Measurements from ENCODE around the gene NR3C1. TPM values are rescaled to one million over a fixed set of nuclear protein-coding genes. Genes with fewer than 3 reads are reported as not detected.

NR3C1 gene
- total RNA-seq, 2 experiments from 2014 or later: 54.9 to 55.5 TPM

DNA sequence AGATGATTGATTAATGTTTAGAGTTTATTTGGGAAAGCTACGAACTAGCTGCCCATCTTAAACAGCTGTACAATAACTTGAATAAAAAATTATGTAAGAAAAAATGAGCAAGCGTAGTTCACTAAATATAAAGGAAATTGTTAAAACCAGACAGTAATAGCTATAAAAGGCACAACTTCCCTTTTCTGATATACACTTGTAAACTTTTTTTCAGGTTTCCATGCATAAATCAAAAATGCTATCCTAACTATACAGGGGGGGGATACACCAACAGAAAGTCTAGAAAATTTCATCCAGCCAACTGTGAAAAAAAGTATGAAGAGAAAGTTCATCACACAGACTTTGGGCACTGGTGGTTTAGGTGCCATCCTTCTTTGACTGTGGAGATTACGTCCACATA lies 122.3 kb downstream of the NR3C1 start:
- ATAC-seq (no peak), DNase-seq (no peak)
- Mint-ChIP-seq H3K4me3 (no peak overlapping the region), H3K4me1 (ENCODE audit: low read depth) (peaks cover 1% of the 10 kb centered on the region), H3K9me3 (ENCODE audit: insufficient read depth) (peaks cover 7% of the 10 kb centered on the region), H3K27ac (no peak overlapping the region), H3K36me3 (ENCODE audit: low read depth) (peaks cover 56% of the 10 kb centered on the region), H3K27me3 (ENCODE audit: low read depth) (no peaks in the 10 kb centered on the region)
- ChIA-PET POLR2A (no interaction called here), CTCF (interaction anchor here (1.0 to 2.3 kb wide), 3 partner anchors 10 to 279 kb away, joined by 3 to 8 read pairs (median 4); no protein-coding TSS in a partner anchor)

- Mint-ChIP-seq H3K9me3 (ENCODE audit: insufficient read depth) (no peaks in the 10 kb centered on the region), H3K27me3 (ENCODE audit: low read depth) (no peaks in the 10 kb centered on the region), H3K36me3 (ENCODE audit: low read depth) (peaks cover 55% of the 10 kb centered on the region), H3K4me1 (ENCODE audit: low read depth) (peaks cover 10% of the 10 kb centered on the region), H3K4me3 (no peak overlapping the region), H3K27ac (no peak overlapping the region)
- ATAC-seq (no peak), DNase-seq (no peak)
- ChIA-PET CTCF (interaction anchor here (2.3 kb wide), 1 partner anchor 11 kb away, joined by 8 read pairs; no protein-coding TSS in a partner anchor), POLR2A (interaction anchor here (1.1 kb wide), 1 partner anchor 123 kb away, joined by 3 read pairs; no protein-coding TSS in a partner anchor)
Measured at GRCh38 chr5:143279698-143280097, 123.8 kb downstream of the NR3C1 start.

- no peaks in the 10 kb centered on the region for H3K27me3 Mint-ChIP-seq (ENCODE audit: low read depth)
- CTCF ChIA-PET: no interaction called here
Measured at GRCh38 chr5:143277536-143277935, 126.0 kb downstream of the NR3C1 start.

GRCh38 chr5:143275512-143276363 lies 127.7 kb downstream of the NR3C1 start:
- Mint-ChIP-seq H3K36me3 (ENCODE audit: low read depth) (peaks cover 28% of the 10 kb centered on the region), H3K9me3 (ENCODE audit: insufficient read depth) (no peaks in the 10 kb centered on the region), H3K4me1 (ENCODE audit: low read depth) (peaks cover 10% of the 10 kb centered on the region), H3K27ac (no peak overlapping the region), H3K27me3 (ENCODE audit: low read depth) (no peaks in the 10 kb centered on the region), H3K4me3 (no peak overlapping the region)
- ATAC-seq (no peak), DNase-seq (no peak)
- ChIA-PET CTCF (no interaction called here), POLR2A (no interaction called here)

More at GRCh38 chr5:143277536-143277935, 126.0 kb downstream of the NR3C1 start:
- ATAC-seq: no peak
- H3K36me3 Mint-ChIP-seq (ENCODE audit: low read depth): peaks cover 37% of the 10 kb centered on the region
- POLR2A ChIA-PET: no interaction called here
- H3K9me3 Mint-ChIP-seq (ENCODE audit: insufficient read depth): no peaks in the 10 kb centered on the region
- no peak overlapping the region for H3K4me3 Mint-ChIP-seq
- DNase-seq: no peak
- H3K27ac Mint-ChIP-seq: no peak overlapping the region
- peaks cover 10% of the 10 kb centered on the region for H3K4me1 Mint-ChIP-seq (ENCODE audit: low read depth)

GRCh38 chr5:143274952-143275351 lies 128.5 kb downstream of the NR3C1 start:
- no peak overlapping the region for H3K4me3 Mint-ChIP-seq
- ATAC-seq (no peak), DNase-seq (no peak)
- ChIA-PET CTCF (no interaction called here), POLR2A (no interaction called here)
- H3K27me3 Mint-ChIP-seq (ENCODE audit: low read depth): no peaks in the 10 kb centered on the region
- peaks cover 10% of the 10 kb centered on the region for H3K4me1 Mint-ChIP-seq (ENCODE audit: low read depth)
- H3K36me3 Mint-ChIP-seq (ENCODE audit: low read depth): peaks cover 23% of the 10 kb centered on the region
- no peak overlapping the region for H3K27ac Mint-ChIP-seq
- H3K9me3 Mint-ChIP-seq (ENCODE audit: insufficient read depth): peaks cover 3% of the 10 kb centered on the region

GRCh38 chr5:143271431-143271830 lies 132.1 kb downstream of the NR3C1 start:
- Mint-ChIP-seq H3K9me3 (ENCODE audit: insufficient read depth) (peaks cover 14% of the 10 kb centered on the region), H3K36me3 (ENCODE audit: low read depth) (peaks cover 9% of the 10 kb centered on the region), H3K27ac (no peak overlapping the region), H3K4me3 (no peak overlapping the region), H3K27me3 (ENCODE audit: low read depth) (no peaks in the 10 kb centered on the region), H3K4me1 (ENCODE audit: low read depth) (peaks cover 10% of the 10 kb centered on the region)
- no peak for DNase-seq
- CTCF ChIA-PET: interaction anchor here (1.0 kb wide), 1 partner anchor 10 kb away, joined by 4 read pairs; no protein-coding TSS in a partner anchor
- no peak for ATAC-seq
- POLR2A ChIA-PET: no interaction called here

GRCh38 chr5:143268388-143268787 lies 135.1 kb downstream of the NR3C1 start:
- CTCF ChIA-PET: no interaction called here
- Mint-ChIP-seq H3K27me3 (ENCODE audit: low read depth) (no peaks in the 10 kb centered on the region), H3K4me1 (ENCODE audit: low read depth) (no peaks in the 10 kb centered on the region), H3K4me3 (no peak overlapping the region), H3K9me3 (ENCODE audit: insufficient read depth) (peaks cover 18% of the 10 kb centered on the region), H3K27ac (no peak overlapping the region), H3K36me3 (ENCODE audit: low read depth) (peaks cover 1% of the 10 kb centered on the region)
- DNase-seq: no peak
- POLR2A ChIA-PET: no interaction called here
- no peak for ATAC-seq

DNA sequence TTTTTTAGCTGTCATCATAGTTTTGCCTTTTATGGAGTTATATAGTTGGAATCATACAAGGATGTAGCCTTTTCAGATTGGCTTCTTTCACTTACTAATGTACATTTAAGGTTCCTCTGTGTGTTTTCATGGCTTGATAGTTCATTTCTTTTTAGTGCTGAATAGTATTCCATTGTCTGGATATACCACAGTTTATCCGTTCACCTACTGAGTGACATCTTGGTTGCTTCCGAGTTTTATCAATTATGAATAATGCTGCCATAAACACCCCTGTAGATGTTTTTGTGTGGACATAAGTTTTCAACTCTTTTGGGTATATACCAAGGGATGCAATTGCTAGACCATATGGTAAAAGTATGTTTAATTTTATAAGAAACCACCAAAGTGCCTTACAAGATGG lies 136.3 kb downstream of the NR3C1 start:
- ATAC-seq (no peak), DNase-seq (no peak)
- Mint-ChIP-seq H3K27ac (no peak overlapping the region), H3K4me1 (ENCODE audit: low read depth) (no peaks in the 10 kb centered on the region), H3K27me3 (ENCODE audit: low read depth) (no peaks in the 10 kb centered on the region), H3K9me3 (ENCODE audit: insufficient read depth) (peaks cover 18% of the 10 kb centered on the region), H3K4me3 (no peak overlapping the region), H3K36me3 (ENCODE audit: low read depth) (peaks cover 1% of the 10 kb centered on the region)
- CTCF ChIA-PET: no interaction called here
- POLR2A ChIA-PET: no interaction called here

DNA sequence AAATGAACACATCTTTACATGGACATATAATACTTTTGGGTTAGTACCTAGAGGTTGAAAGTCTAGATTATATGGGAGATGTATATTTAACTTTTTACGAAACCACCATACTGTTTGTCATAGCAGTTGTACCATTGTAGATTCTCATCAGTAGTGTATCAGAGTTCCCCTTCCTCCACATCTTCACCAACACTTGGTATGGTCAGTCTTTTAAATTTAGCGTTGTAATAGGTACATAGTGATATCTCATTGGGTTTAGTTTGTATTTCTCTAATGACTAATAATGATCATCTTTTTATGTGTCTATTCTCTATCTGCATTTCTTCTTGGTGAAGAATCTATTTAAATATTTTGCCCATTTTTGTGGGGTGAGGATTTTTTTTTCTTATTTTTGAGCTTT lies 137.5 kb downstream of the NR3C1 start:
- POLR2A ChIA-PET: no interaction called here
- no peaks in the 10 kb centered on the region for H3K27me3 Mint-ChIP-seq (ENCODE audit: low read depth)
- no peak for DNase-seq
- no peak for ATAC-seq
- CTCF ChIA-PET: no interaction called here
- H3K36me3 Mint-ChIP-seq (ENCODE audit: low read depth): peaks cover 1% of the 10 kb centered on the region
- no peaks in the 10 kb centered on the region for H3K4me1 Mint-ChIP-seq (ENCODE audit: low read depth)
- H3K27ac Mint-ChIP-seq: no peak overlapping the region
- peaks cover 18% of the 10 kb centered on the region for H3K9me3 Mint-ChIP-seq (ENCODE audit: insufficient read depth)
- no peak overlapping the region for H3K4me3 Mint-ChIP-seq

GRCh38 chr5:143263272-143263810 lies 140.1 kb downstream of the NR3C1 start:
- Mint-ChIP-seq H3K4me3 (no peak overlapping the region), H3K27ac (no peak overlapping the region), H3K27me3 (ENCODE audit: low read depth) (no peaks in the 10 kb centered on the region), H3K36me3 (ENCODE audit: low read depth) (peaks cover 1% of the 10 kb centered on the region), H3K4me1 (ENCODE audit: low read depth) (no peaks in the 10 kb centered on the region), H3K9me3 (ENCODE audit: insufficient read depth) (peaks cover 9% of the 10 kb centered on the region)
- DNase-seq: no peak
- ChIA-PET CTCF (no interaction called here), POLR2A (no interaction called here)
- no peak for ATAC-seq

DNA sequence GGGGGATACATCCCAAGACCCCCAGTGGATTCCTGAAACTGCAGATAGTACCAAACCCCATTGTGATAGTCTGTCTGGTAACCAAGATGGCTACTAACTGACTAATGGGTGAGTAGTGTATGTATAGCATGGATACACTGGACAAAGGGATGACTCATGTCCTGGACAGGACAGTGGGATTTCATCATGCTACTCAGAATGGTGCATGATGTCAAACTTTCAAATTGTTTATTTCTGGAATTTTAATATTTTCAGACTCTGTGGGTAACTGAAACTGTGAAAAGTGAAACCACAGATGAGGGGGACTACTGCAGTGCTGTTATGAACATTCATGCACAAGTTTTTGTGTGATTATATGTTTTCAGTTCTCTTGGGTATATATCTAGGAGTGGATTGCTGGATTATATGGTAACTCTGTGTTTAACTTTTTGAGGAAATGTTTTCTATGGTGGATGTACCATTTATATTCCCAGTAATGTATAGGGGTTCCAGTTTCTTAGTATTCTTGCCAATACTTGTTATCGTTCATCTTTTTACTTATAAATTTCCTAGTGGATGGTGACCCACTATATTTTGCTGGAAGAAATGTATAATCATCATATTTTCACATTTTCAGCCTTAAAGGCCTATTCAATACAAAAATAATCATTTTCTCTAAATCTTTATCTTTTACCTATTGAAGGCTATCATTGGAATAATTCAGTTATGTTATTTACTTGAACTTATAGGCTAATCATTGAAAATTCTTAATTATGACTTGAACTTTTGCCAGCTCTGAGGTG lies 140.9 kb downstream of the NR3C1 start:
- DNase-seq: no peak
- peaks cover 9% of the 10 kb centered on the region for H3K9me3 Mint-ChIP-seq (ENCODE audit: insufficient read depth)
- no peak overlapping the region for H3K27ac Mint-ChIP-seq
- peaks cover 1% of the 10 kb centered on the region for H3K36me3 Mint-ChIP-seq (ENCODE audit: low read depth)
- no peaks in the 10 kb centered on the region for H3K27me3 Mint-ChIP-seq (ENCODE audit: low read depth)
- H3K4me3 Mint-ChIP-seq: no peak overlapping the region
- ChIA-PET CTCF (no interaction called here), POLR2A (no interaction called here)
- no peak for ATAC-seq
- H3K4me1 Mint-ChIP-seq (ENCODE audit: low read depth): no peaks in the 10 kb centered on the region

DNA sequence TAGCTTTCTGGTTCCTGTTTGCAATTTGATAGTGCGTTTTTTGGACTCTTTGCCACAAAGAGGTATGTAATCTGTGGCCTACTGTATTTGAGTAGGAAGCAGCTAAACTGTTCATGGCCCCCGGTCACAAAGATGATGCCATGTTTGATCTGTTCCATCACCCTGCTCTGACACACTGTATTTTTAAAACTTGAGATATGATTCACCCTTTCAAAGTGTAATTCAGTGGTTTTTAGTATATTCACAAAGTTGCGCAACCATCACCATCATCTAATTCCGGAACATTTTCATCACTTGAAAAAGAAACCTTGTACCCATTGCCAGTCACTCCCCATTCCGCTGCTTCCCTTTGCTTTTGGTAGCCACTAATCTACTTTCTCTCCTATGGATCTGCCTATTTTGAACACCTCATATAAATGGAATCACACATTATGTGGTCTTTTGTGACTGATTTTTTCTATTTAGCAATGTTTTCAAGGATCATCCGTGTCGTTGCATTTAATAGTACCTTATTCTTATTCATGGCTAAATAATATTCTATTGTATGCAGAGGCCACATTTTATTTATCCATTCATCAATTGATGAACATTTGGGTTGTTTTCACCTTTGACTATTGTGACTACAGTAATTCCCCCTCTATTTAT lies 141.6 kb downstream of the NR3C1 start:
- ATAC-seq (no peak), DNase-seq (no peak)
- Mint-ChIP-seq H3K4me3 (no peak overlapping the region), H3K4me1 (ENCODE audit: low read depth) (no peaks in the 10 kb centered on the region), H3K36me3 (ENCODE audit: low read depth) (no peaks in the 10 kb centered on the region), H3K9me3 (ENCODE audit: insufficient read depth) (peaks cover 8% of the 10 kb centered on the region), H3K27me3 (ENCODE audit: low read depth) (no peaks in the 10 kb centered on the region), H3K27ac (no peak overlapping the region)
- CTCF ChIA-PET: no interaction called here
- POLR2A ChIA-PET: no interaction called here
